CD14-positive monocyte (primary cell): ENCODE data around the gene CKMT2. TPM values are rescaled to one million over a fixed set of nuclear protein-coding genes. Genes with fewer than 3 reads are reported as not detected.
A peak's percentile ranks its signal among the peaks of the same experiment; 100 is the strongest.

Experiments used
- DNase-seq, 3 donors: peaks; one replicate each; pipeline ENCODE4 v3.0.0-alpha.2; 2011 to 2022
- H2AFZ ChIP-seq: 2 replicates; pipeline ENCODE4 v1.6.0; 2012; ENCODE audit warnings: mild to moderate bottlenecking, low read depth, low read length, inconsistent platforms; ENCODE audit not compliant: insufficient read depth, poor library complexity, severe bottlenecking
- H3K27ac ChIP-seq, 2 donors: 1 replicate in 1 of 2; 2 replicates in 1 of 2; pipeline ENCODE4 v1.5.1; 2012 to 2013; ENCODE audit warnings: low read length in 2 of 2, control low read depth in 1 of 2, inconsistent platforms in 1 of 2, low read depth in 1 of 2, mild to moderate bottlenecking in 1 of 2
- H3K27me3 ChIP-seq, 2 donors: one replicate each; pipeline versions ENCODE4 v1.6.0 to v1.6.1; 2011 to 2013; ENCODE audit warnings: low read length in 2 of 2; ENCODE audit not compliant: control insufficient read depth in 2 of 2, insufficient read depth in 2 of 2
- H3K36me3 ChIP-seq, 2 donors: replicated peaks in 1 of 2; 1 replicate in 1 of 2; 2 replicates in 1 of 2; pipeline versions ENCODE4 v1.5.1 to v1.6.1; 2012 to 2013; ENCODE audit warnings: low read length in 2 of 2, control low read depth in 1 of 2, inconsistent platforms in 1 of 2, mild to moderate bottlenecking in 1 of 2; ENCODE audit not compliant: insufficient read depth in 2 of 2, control insufficient read depth in 1 of 2
- H3K4me1 ChIP-seq, 2 donors: 1 replicate in 1 of 2; 2 replicates in 1 of 2; pipeline versions ENCODE4 v1.5.1 to v1.6.1; 2012 to 2013; ENCODE audit warnings: low read length in 2 of 2, control low read depth in 1 of 2, inconsistent platforms in 1 of 2, mild to moderate bottlenecking in 1 of 2, moderate library complexity in 1 of 2; ENCODE audit not compliant: insufficient read depth in 2 of 2, control insufficient read depth in 1 of 2
- H3K4me2 ChIP-seq: replicated peaks from 2 replicates; pipeline ENCODE3; 2012; ENCODE audit warnings: low read length, moderate library complexity, mild to moderate bottlenecking; ENCODE audit not compliant: poor library complexity, severe bottlenecking; ENCODE audit errors: extremely low read depth
- H3K4me3 ChIP-seq, 3 experiments: fragments of 200-600 bp in 1 of 3; sonication (generic) in 1 of 3; replicated peaks in 1 of 3; 1 replicate in 2 of 3; 2 replicates in 1 of 3; pipeline ENCODE4 v1.5.1; 2011 to 2013; ENCODE audit warnings: low read length in 3 of 3, mild to moderate bottlenecking in 3 of 3, control low read depth in 2 of 3, low read depth in 2 of 3, inconsistent platforms in 1 of 3, moderate library complexity in 1 of 3
- H3K79me2 ChIP-seq: 2 replicates; pipeline ENCODE4 v1.6.0; 2012; ENCODE audit warnings: mild to moderate bottlenecking, control low read depth, inconsistent platforms, low read length, moderate library complexity; ENCODE audit not compliant: insufficient read depth
- H3K9ac ChIP-seq: 2 replicates; pipeline ENCODE4 v1.6.0; 2017; ENCODE audit warnings: low read length, mild to moderate bottlenecking; ENCODE audit not compliant: insufficient read depth, poor library complexity, severe bottlenecking
- H3K9me3 ChIP-seq, 2 donors: replicated peaks in 1 of 2; 1 replicate in 1 of 2; 2 replicates in 1 of 2; pipeline versions ENCODE4 v1.5.1 to v1.6.1; 2012 to 2013; ENCODE audit warnings: low read length in 2 of 2, control low read depth in 1 of 2; ENCODE audit not compliant: control insufficient read depth in 1 of 2, insufficient read depth in 1 of 2
- H4K20me1 ChIP-seq: 2 replicates; pipeline ENCODE4 v1.6.0; 2012; ENCODE audit warnings: mild to moderate bottlenecking, low read length, control low read depth, moderate library complexity; ENCODE audit not compliant: insufficient read depth
- H3K27ac Mint-ChIP-seq, 7 donors: one replicate each; pipeline ENCODE4 v1.8.0; 2020; ENCODE audit warnings: mild to moderate bottlenecking in 7 of 7, mixed read lengths in 7 of 7, moderate library complexity in 6 of 7, inconsistent platforms in 2 of 7
- H3K27me3 Mint-ChIP-seq, 3 donors: one replicate each; pipeline ENCODE4 v1.8.0; 2021 to 2022; ENCODE audit warnings: low read depth in 3 of 3, mild to moderate bottlenecking in 3 of 3, mixed read lengths in 3 of 3, moderate library complexity in 3 of 3, inconsistent platforms in 1 of 3
- H3K36me3 Mint-ChIP-seq, 2 donors: one replicate each; pipeline ENCODE4 v1.8.0; 2020; ENCODE audit warnings: mixed read lengths in 2 of 2, inconsistent platforms in 1 of 2, mild to moderate bottlenecking in 1 of 2
- H3K4me1 Mint-ChIP-seq: one replicate; pipeline ENCODE4 v1.8.0; 2020; ENCODE audit warnings: mild to moderate bottlenecking, mixed read lengths
- H3K4me3 Mint-ChIP-seq, 2 donors: one replicate each; pipeline ENCODE4 v1.8.0; 2020; ENCODE audit warnings: mild to moderate bottlenecking in 2 of 2, mixed read lengths in 2 of 2, moderate library complexity in 1 of 2
- H3K9me3 Mint-ChIP-seq, 7 donors: one replicate each; pipeline ENCODE4 v1.8.0; 2020 to 2022; ENCODE audit warnings: mixed read lengths in 7 of 7, mild to moderate bottlenecking in 6 of 7, moderate library complexity in 6 of 7, inconsistent platforms in 2 of 7
- WGBS: methylation state at CpG from one replicate; pipeline ENCODE4 v1.1.5; 2013; ENCODE audit warnings: missing lambda C conversion rate; ENCODE audit not compliant: insufficient coverage; 5-methylcytosine and 5-hydroxymethylcytosine counted together
- intact Hi-C, 2 donors: fragments of 100-400 bp; cut with micrococcal nuclease; formaldehyde crosslinking; loops; one replicate each; pipeline versions ENCODE4 v1.15.0 to v1.15.1; 2023
- polyA plus RNA-seq, 3 donors: library from polyadenylated mRNA; depleted of rRNA in 1 of 3; unstranded in 2 of 3; stranded (reverse) in 1 of 3; fragments of 300-500 nt in 2 of 3; fragments of >200 nt in 1 of 3; fragmentation: Illumina TruSeq in 2 of 3; gene quantifications; 1 replicate in 2 of 3; 2 replicates in 1 of 3; pipeline ENCODE4 v1.2.3, GENCODE V29; 2012 to 2021
- TF ChIP-seq, protein P1 (sequence below): fragments of 200-600 bp; IDR thresholded peaks from one replicate; pipeline ENCODE4 v1.8.0; 2022; ENCODE audit warnings: antibody characterized with exemption, mild to moderate bottlenecking

The CKMT2 gene
- polyA plus RNA-seq, 3 donors = not detected

GRCh38 chr5:81209386-81209785 is 23.7 kb upstream of the CKMT2 start:
- no peak overlapping the region for H2AFZ ChIP-seq
- H3K9me3 Mint-ChIP-seq = no peaks in the 10 kb centered on the region
- H3K27me3 ChIP-seq = no peaks in the 10 kb centered on the region
- TF ChIP-seq, protein P1, sequence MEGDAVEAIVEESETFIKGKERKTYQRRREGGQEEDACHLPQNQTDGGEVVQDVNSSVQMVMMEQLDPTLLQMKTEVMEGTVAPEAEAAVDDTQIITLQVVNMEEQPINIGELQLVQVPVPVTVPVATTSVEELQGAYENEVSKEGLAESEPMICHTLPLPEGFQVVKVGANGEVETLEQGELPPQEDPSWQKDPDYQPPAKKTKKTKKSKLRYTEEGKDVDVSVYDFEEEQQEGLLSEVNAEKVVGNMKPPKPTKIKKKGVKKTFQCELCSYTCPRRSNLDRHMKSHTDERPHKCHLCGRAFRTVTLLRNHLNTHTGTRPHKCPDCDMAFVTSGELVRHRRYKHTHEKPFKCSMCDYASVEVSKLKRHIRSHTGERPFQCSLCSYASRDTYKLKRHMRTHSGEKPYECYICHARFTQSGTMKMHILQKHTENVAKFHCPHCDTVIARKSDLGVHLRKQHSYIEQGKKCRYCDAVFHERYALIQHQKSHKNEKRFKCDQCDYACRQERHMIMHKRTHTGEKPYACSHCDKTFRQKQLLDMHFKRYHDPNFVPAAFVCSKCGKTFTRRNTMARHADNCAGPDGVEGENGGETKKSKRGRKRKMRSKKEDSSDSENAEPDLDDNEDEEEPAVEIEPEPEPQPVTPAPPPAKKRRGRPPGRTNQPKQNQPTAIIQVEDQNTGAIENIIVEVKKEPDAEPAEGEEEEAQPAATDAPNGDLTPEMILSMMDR = no peak
- no peak overlapping the region for H3K4me3 Mint-ChIP-seq
- H3K79me2 ChIP-seq = no peaks in the 10 kb centered on the region
- intact Hi-C loops = no loop called here
- H3K27ac ChIP-seq = no peak overlapping the region
- H3K4me3 ChIP-seq = no peak overlapping the region
- no peaks in the 10 kb centered on the region for H3K9me3 ChIP-seq
- no peak for DNase-seq
- H3K36me3 Mint-ChIP-seq = no peaks in the 10 kb centered on the region
- H3K9ac ChIP-seq = no peak overlapping the region
- peaks cover 0 to 2% (median 2%) of the 10 kb centered on the region in 3 donors for H3K27me3 Mint-ChIP-seq
- H4K20me1 ChIP-seq = no peaks in the 10 kb centered on the region
- H3K27ac Mint-ChIP-seq = no peak overlapping the region
- H3K4me1 ChIP-seq = no peaks in the 10 kb centered on the region
- H3K4me1 Mint-ChIP-seq = no peaks in the 10 kb centered on the region
- no peak overlapping the region for H3K4me2 ChIP-seq
- WGBS = 94% methylated on average over 4 of the region's 5 CpGs
- no peaks in the 10 kb centered on the region for H3K36me3 ChIP-seq

DNA sequence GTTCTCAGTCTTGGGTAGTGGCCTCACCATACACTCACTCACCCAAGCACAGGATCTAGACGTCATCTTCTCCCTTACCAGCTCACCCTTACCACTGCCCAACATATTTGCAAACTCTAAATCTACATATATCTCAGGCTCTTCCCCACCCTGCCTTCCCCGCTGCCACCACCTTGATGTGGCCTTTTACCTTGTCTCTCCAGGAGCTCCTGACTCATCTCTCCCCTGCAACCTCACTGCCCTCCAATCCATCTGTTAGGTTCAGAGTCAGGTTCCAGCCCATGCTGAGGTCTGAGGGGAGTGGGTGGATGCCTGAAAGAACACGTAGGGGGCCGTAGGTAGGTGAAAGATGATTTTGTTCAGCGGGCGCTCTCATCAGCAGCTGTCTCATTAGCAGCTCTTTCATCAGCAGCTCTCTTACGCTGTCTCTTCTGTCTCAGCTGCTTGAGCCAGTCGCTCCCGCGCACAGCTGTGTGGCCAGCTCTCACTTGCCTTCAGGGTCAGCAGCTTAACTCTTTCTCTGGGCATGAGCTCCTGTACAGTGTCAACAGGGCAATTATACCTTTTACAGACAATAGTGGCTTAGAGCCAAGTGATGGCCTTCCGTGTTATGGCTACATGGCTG is 23.1 kb upstream of the CKMT2 start:
- Histone ChIP-seq H4K20me1 (no peaks in the 10 kb centered on the region), H3K9ac (no peak overlapping the region), H3K4me3 (no peak overlapping the region), H2AFZ (no peak overlapping the region), H3K79me2 (no peaks in the 10 kb centered on the region), H3K36me3 (no peaks in the 10 kb centered on the region), H3K4me2 (no peak overlapping the region), H3K4me1 (no peaks in the 10 kb centered on the region), H3K27ac (no peak overlapping the region), H3K9me3 (no peaks in the 10 kb centered on the region), H3K27me3 (no peaks in the 10 kb centered on the region)
- Mint-ChIP-seq H3K4me3 (no peak overlapping the region), H3K27me3 (peaks cover 0 to 2% (median 2%) of the 10 kb centered on the region in 3 donors), H3K27ac (peak overlapping the region in 1 of 7 donors; percentile 0), H3K36me3 (no peaks in the 10 kb centered on the region), H3K4me1 (no peaks in the 10 kb centered on the region), H3K9me3 (no peaks in the 10 kb centered on the region)
- TF ChIP-seq, protein P1 = no peak
- no peak for DNase-seq
- intact Hi-C loops = no loop called here
- 94% methylated on average over 11 of the region's 11 CpGs for WGBS
